ENCODE data around the gene CSNK1A1.

- no peak for TF ChIP-seq CTCF (IDR thresholded peaks at IDR 0.05)
- TF ChIP-seq POLR2A (IDR thresholded peaks at IDR 0.05): no peak
These were observed 34.7 kb upstream of the CSNK1A1 start for GRCh38 chr5:149585910-149586309.
